Stimulated activated CD4-positive, alpha-beta T cell treated with anti-CD3 and anti-CD28 coated beads, Interleukin-1b, Interleukin-23, amount 100 ng/mL, for 1 hour (primary cell): ENCODE results near the gene FBN3.
"Not testable (repeated sequence)": the region's sequence is repeated elsewhere in the genome, so short reads cannot be mapped to it uniquely, and the experiment has no call there.

ENCODE experiments used
- DNase-seq, 2 donors: peaks; one replicate each; pipeline ENCODE4 v3.0.0-alpha.2; 2020; ENCODE audit warnings: low read depth in 2 of 2

FBN3 gene

DNA sequence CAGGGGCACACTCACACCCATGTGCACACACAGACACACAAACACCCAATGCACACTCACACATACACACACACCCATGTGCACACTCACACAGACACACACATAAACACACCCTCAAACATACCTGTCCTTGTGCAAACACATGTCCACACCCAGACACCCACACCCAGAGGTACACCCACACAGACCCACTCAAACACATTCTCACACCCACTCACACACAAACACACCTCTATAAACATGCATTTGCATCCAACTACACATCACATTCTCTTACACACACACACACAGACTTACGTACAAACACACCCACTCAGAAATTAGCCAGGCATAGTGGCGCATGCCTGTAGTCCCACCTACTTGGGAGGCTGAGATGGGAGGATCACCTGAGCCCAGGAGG lies 31.4 kb downstream of the FBN3 start:
- DNase-seq = no peak

DNA sequence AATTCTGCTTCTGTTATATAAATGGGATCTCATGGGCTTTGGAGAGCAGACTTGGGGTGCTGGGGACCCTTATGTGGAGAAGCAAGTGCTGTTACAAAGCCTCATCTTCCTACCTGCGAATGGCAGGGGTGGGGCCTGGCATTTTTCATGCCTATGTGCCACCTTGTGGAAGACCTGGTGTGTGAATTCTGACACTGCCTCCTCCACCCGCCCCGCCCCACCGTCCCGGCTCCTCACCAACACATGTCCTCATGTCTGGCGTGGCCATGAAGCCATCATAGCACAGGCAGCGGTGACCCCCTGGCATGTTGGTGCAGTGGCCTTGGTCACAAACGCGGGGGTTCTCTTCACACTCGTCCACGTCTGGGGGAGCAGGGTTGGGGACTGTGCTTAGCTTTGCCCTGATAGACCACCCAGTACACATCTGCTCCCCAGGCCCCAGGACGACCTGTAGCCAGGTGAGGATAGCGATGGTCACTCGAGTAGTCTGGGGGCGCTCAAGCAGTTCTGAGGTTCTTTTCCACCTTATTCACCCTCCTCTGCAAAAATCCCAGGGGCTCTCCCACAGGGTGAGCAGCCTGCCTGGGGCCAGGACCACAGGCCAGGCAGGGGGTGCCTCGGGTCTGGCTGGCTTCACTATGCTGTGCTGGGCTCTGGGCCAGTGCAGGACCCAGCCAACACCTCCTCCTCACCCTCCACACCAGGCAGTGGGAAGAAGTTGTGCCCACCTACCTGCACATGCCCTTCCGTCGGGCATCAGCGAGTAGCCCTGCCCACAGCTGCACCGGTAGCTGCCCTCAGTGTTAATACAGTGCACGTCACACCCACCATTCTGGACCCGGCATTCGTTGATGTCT lies 32.7 kb downstream of the FBN3 start:
- no peak for DNase-seq

DNA sequence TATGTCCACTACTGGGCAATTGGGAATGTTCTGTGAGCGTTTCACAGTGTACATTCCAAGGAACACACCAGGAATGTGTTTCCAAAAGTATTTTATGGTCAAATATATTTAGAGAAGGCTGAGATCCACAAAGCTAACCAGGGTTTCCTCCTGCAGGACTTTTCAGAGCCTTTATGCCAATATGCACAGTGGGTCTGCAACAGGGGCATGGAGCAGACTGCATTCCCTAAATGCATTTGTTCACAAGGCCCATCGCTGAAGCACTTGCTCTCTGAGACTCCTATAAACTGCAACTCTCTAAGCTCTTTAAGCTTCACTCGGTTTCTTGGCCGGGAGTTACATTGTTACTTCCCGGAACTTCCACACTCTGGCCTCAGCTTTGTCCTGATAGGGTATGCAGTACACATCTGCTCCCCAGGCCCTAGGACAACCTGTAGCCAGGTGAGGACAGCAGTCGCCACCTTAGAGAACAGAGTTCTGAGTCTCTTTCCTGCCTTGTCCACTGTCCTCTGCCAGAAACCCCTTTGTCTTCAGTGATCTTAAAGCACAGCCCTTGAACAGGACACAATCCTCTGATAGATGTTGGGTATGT lies 33.5 kb downstream of the FBN3 start:
- DNase-seq = no peak

DNA sequence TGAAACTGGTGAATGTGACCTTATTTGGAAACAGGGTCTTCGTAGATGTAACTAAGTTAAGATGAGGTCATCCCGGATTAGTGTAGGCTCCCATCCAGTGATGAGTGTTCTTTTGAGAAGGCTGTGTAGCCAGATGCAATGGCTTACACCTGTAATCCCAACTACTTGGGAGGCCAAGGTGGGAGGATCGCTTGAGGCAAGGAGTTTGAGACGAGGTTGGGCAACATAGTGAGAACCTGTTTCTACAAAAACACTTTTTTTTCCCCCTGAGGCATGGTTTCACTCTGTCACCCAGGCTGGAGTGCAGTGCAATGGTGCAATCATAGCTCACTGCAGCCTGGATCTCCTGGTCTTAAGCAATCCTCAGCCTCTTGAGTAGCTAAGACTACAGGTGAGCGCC lies 36.4 kb downstream of the FBN3 start:
- no peak for DNase-seq

DNA sequence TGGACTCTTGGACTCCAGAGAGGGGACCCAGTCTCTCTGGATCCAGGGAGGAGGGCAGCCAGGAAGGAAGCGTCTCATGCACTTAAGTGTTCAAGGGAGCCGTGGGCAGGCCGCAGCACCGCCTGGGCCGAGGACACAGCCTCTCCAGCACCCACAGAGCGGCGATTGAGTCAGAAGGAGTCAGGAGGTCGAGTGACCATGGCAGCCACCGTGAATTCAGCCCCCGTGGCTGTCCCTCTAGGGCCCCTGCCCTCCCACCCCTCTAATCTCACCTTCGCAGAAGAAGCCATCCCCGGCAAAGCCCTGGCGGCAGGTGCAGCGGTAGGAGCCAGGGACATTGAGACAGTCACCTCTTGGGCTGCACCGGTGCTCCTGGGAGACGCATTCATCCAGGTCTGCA lies 38.0 kb downstream of the FBN3 start:
- no peak for DNase-seq

DNA sequence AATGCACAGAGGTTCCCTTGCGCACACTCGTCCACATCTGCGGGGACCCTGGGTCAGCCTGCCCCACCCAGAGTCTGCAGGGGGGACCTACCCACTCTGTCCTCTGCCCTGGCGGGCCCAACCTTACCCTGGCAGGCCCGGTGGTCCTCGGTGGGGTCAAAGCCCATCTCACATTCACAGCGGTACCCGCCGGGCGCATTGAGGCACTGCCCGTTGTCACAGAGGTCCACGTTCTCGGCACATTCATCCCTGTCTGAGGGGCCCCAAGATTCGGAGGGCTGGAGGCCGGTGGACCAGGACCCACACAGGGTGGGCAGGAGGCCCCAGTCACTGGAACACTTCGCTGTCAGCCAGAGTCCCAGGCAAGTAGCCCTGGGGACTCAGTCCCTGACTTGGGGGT lies 38.5 kb downstream of the FBN3 start:
- DNase-seq = no peak

DNA sequence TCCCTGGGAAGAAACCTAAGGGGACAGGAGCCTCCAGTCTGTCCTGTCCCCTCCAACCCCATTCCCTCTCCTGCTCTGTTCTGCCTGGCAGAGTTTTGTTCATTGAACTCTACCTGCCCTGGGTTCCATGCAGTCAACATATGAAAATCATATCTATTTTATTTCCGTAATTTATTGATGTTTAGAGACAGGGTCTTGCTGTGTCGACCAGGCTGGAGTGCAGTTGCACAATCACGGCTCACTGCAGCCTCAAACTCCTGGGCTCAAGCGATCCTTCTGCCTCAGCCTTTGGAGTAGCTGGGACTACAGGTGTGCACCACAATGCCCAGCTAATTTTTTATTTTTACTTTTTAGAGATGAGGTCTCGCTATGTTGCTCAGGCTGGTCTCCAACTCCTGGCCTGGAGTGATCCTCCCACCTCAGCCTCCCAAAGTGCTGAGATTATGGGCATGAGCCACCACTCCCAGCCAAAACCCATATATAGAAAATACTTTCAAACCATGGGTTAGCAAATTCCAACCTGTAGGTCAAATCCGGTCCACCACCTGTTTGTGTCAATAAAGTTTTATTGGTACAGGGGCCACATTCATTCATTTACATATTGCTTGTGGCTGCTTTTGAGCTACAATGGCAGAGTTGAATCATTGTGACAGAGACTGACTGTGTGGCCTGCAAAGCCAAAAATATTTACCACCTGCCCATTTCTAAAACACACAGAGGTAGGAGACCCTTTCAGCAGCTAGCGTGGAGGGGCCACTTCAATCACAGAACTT lies 39.3 kb downstream of the FBN3 start:
- DNase-seq = no peak

DNA sequence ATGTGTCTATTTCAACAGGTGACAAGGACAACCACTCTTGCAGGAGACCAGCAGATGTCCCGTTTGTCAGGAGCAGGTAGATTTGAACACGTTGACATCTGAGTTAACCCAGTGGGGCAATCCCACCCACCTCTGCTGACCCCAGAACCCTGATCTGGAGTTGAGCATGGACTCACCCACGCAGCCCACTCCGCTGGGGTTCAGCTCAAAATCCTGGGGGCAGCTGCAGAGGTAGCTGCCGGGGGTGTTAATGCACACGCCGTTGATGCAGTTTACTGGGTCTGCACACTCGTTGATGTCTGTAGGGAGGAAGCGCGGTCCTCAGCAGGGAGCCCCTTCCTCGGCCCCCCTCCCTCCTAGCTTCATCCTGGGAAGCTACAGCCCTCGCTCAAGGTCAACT lies 39.9 kb downstream of the FBN3 start:
- no peak for DNase-seq

DNA sequence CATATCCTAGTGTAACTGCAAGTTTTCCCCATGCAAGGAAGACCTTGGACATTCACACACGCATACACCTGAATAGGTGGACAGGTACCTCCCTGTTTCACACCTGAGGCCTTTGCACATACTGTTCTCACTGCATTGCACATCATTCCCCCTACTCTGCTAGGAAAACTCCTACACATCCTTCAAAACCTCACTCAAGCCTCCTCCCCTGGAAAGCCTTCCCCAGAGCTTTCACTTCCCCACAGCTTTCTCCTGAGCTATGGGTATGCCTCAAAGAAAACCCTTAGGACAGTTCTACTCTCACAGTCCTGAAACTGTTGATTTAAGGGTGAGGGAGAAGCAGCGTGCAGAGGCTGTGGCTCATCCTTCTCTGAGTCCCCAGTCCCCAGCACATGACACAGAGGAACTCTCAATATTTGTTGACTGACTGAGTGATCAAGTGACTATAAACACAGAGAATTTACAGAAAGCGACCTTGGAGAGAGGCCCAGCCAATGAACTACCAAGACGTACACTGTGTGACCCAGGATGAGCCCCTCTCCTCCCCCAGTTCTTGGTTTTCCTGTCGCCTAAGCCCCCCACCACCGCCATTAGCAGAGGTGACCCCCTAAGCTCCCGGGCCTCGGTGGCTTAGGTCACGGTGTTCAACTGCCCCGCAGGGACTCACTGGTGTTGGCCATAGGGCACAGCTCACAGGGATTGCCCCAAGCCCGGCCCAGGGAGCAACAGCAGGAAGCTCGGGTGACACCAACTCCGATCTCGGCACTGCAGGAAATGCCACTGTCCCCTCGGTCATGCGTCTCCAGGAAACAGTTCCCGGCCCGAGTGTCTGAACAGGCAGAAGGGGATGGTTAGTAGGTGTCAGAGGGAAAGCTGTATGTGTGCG lies 40.6 kb downstream of the FBN3 start:
- no peak for DNase-seq

DNA sequence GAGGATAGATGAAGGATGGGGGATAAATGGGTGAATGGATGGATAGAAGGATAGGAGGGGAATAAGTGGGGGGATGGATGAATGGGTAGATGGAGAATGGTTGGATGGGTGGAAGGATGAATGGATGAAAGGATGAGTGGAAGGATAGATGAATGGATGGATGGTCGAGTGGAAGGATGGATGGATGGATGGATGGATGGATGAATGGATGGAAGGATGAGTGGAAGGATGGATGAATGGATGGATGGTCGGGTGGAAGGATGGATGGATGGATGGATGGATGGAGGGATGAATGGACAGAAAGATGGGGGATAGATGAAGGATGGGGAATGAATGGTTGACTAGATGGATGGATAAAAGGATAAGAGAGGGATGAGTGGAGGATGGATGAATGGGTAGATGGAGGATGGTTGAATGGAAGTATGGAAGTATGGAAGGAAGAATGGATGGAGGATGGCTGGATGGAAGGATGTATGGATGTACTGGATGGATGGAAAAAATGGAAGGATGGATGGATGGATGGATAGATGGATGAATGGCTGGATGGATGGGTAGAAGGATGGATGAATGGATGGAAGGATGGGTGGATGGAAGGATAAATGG lies 42.0 kb downstream of the FBN3 start:
- DNase-seq = no peak

DNA sequence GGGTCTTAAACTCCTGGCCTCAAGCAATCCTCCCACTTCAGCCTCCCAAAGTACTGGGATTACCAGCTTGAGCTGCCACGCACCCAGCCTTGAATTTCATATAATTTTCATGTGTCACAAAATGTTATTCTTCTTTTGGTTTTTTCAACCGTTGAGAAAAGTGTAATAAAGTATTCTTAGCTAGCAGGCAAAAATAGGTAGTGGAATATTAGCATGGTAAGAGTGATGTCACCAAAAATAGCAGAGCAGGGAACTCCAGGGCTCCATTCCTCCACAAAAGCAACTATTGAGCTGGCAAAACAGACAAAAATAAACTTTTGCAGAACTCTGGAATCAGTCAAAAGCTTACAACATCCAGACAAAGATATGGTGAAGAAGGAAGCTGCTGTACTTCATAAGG lies 43.9 kb downstream of the FBN3 start:
- no peak for DNase-seq

DNA sequence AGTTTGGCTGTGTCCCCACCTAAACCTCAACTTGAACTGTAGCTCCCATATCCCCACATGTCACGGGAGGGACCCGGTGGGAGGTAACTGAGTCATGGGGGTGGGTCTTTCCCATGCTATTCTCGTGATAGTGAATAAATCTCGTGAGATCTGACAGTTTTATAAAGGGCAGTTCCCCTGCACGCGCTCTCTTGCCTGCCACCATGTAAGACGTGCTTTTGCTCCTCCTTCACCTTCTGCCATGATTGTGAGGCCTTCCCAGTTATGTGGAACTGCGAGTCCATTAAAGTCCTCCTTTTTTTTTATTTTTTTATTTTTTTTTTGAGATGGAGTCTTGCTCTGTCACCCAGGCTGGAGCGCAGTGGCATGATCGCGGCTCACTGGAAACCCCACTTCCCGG lies 47.5 kb downstream of the FBN3 start:
- not testable (repeated sequence) for DNase-seq

DNA sequence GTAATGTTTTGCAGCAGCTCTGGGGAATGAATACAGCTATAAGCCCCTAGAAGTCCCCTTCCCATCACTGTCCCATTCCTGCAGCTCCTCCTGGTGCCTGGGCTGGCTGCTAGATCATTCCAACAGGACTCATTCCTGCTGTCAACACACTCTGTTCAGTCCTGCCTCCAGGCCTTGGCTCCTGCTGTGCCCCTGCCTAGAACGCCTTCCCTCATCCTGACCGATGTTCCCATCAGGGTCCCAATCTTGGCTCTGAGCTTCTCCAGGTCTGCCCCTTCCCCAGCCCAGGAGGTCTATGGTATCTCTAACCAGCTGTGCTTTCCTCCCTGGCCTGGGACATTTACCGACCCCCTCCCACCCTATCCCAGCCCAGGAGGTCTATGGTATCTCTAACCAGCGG lies 48.1 kb downstream of the FBN3 start:
- DNase-seq = no peak

DNA sequence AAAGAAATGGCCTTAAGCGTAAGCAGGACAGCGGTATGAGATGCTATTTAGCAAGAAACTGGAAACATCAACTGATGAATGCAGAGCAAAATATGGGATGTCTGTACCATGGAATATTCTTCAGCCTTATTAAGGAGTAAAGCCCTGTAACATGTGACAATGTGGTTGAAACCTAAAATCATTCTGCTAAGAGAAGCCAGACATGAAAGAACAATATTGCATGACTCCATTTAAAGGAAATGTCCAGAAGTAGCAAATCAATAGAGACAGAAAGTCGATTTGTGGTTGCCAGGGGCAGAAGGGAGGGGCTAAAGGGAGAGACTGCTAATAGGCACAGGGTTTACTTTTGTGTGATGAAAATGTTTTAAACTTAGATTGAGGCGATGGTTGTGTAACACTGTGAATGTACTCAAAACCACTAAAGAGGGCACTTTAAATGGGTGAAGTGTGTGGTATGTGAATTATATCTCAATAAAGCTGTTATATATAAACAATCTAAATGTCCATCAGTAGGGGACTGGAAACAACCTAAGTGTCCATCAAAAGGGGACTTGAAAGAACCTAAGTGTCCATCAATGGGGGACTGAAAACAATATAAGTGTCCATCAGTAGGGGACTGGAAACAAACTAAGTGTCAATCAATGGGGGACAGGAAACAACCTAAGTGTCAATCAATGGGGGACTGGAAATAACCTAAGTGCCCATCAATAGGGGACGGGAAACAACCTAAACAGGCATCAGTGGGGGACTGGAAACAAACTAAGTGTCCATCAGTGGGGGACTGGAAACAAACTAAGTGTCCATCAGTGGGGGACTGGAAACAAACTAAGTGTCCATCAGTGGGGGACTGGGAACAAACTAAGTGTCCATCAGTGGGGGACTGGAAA lies 51.5 kb downstream of the FBN3 start:
- DNase-seq = no peak

DNA sequence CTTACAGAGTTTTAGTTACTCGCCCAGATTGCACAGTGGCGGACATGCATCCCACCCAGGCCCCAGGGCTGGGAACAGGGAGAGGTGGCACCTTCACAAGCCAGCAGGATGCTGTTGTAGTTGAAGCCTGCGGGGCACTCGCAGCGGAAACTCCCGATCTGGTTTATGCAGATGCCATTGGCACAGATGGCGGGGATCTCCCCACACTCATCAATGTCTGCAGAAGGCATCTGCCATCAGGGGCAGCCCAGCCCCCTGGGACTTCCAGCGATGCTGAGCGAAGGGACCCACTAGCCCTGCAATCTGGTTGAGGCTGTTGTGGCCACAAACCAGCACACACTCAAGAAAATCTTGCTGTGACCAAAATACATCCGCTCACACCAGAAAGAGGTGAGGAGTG lies 52.2 kb downstream of the FBN3 start:
- no peak for DNase-seq

DNA sequence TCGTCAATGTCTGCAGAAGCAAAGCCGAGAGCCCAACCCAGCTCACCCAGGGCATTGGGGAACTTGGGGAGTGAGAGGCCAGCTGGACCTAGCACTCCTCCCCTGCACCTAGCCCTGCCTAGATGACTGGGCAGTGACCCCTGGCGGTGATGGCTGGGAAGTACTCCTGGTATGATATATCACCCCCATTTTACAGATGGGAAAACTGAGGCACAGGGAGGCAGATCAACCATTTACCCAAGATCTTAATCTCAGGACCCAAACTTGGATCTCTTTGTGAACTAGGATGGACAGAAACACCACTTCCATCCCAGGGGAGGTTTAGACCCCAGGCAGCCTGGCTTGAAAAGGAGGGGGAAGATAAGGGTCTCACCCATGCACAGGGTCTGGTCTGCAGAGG lies 53.3 kb downstream of the FBN3 start:
- DNase-seq = no peak

DNA sequence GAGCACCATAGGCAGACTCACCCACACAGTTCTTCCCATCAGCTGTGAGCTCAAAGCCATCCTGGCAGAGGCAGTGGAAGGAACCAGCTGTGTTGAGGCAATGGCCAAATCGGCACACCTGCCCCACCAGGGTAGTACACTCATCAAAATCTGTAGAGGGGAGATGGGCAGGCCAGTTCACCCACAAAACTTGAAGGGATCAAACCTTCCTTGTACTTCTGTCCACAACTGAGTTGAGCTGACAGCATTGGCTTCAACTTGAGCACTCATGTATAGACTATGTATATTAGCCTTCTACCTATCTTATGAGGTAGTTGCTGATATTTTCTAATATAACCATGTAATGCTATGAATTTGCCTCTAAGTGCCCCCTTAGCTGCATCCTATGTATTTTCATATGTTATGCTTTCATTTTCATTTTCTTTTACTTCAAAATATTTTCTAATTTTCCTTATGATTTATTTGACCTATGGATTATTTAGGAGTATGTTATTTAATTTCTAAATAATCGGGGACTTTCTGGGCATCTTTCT lies 54.0 kb downstream of the FBN3 start:
- no peak for DNase-seq

DNA sequence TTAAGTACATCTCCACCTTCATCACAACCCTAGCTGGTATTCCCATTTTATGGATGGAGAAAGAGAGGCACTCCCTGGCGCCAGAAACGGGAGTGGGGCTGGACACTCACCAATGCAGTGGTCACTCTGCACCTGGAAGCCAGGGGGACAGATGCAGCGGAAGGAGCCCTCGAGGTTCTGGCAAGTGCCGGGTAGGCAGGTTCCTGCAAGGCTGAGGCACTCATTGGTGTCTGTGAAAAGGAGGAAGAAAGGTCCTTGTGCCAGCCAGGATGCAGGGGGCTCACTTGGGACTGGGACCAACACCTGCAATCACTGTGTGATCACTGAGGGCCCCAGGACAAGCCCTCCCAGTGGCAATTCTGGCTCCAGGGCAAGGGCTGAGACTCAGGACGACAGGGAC lies 55.1 kb downstream of the FBN3 start:
- DNase-seq = no peak

DNA sequence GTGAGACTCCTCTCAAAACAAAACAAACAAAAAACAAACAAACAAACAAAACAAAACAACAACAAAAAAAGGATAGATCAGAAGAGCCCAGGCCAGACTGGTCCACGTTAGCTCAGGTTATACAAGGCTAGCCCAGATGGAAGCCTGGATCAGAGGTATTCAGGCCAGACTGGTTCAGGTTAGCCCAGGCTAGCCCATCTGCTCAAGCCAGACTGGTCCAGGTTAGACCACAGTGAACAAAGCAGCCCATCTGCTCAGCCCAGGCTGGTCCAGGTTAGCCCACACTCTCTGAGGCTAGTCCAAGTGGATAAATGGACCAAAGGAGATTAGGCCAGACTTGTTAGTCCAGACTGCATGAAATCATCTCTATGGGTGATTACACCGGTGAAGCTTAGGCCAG lies 55.7 kb downstream of the FBN3 start:
- DNase-seq = no peak

DNA sequence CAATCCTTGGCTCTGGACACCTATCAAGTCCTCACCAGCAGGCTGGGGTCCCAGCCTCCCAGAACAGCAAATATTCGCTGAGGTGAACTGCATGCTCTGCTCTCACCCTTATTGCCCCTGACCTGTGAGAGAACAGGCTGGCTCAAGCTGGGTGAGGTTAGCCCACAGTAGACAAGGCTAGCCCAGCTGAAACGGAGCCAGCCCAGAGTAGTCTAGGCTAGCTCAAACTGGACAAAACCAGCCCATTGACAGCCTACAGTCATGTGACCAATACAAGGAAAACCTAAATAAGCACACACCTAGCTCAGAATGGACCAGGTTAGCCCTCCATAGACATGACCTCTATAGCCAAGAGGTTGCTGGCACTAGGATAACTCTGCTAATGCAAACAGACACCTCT lies 58.4 kb downstream of the FBN3 start:
- DNase-seq = no peak
